K562 (cell line): ENCODE data around the gene VPS26A.
"Not testable (repeated sequence)": the region's sequence is repeated elsewhere in the genome, so short reads cannot be mapped to it uniquely, and the experiment has no call there.

ENCODE experiments used
- ARID2 ChIP-seq: fragments of 450-650 bp; IDR thresholded peaks from 2 replicates; pipeline ENCODE4 v1.6.1; 2017; ENCODE audit warnings: antibody characterized with exemption, mild to moderate bottlenecking
- CHD2 ChIP-seq: IDR thresholded peaks from 2 replicates; pipeline ENCODE4 v1.6.1; 2011; ENCODE audit warnings: low read depth, low read length
- DDX20 ChIP-seq: fragments of 450-650 bp; IDR thresholded peaks from 2 replicates; pipeline ENCODE4 v1.6.1; 2016; ENCODE audit warnings: missing genetic modification characterization, low read depth, mild to moderate bottlenecking, missing compliant biosample characterization, moderate library complexity
- ELF1 ChIP-seq: fragments of 200-800 bp; sonication (Bioruptor generic); IDR thresholded peaks from 2 replicates; pipeline ENCODE4 v1.6.1; 2016; ENCODE audit warnings: missing genetic modification characterization, missing compliant biosample characterization
- L3MBTL2 ChIP-seq: fragments of 450-650 bp; IDR thresholded peaks from 2 replicates; pipeline ENCODE4 v1.6.1; 2016; ENCODE audit warnings: mild to moderate bottlenecking, moderate library complexity
- PHTF2 ChIP-seq: fragments of 250-450 bp; sonication (Bioruptor Pico); IDR thresholded peaks from 2 replicates; pipeline ENCODE4 v1.5.0; 2021; ENCODE audit warnings: mild to moderate bottlenecking
- ZBTB43 ChIP-seq: sonication (generic); formaldehyde crosslinking; IDR thresholded peaks from 2 replicates; pipeline ENCODE4 v1.8.0; 2023; ENCODE audit warnings: mild to moderate bottlenecking, missing genetic modification reagents
- TF ChIP-seq, protein P1 (sequence below), 3 experiments: IDR thresholded peaks in 2 of 3; conservative IDR thresholded peaks in 1 of 3; 2 replicates each; pipeline ENCODE4 v1.5.1; 2011 to 2012; ENCODE audit warnings: low read length in 3 of 3, mild to moderate bottlenecking in 3 of 3, control low read depth in 2 of 3, improper control_type of control experiment in 1 of 3, inconsistent platforms in 1 of 3, low read depth in 1 of 3, mixed read lengths in 1 of 3, moderate library complexity in 1 of 3; ENCODE audit not compliant: insufficient read depth in 2 of 3

DNA sequence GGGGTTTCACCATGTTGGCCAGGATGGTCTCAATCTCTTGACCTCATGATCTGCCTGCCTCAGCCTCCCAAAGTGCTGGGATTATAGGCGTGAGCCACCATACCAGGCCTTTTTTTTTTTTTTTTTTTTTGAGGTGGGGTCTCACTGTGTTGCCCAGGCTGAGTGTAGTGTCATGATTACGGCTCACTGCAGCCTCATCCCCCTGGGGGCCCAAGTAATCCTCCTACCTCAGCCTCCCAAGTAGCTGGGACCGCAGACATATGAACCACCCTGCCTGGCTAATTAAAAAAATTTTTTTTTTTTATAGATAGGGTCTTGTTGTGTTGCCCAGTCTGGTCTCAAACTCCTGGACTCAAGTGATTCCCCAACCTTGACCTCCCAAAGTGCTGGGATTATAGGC is 18.1 kb downstream of the VPS26A start:
- TF ChIP-seq DDX20 (tag); ZBTB43 (CRISPR knock-in tag); PHTF2; ARID2; L3MBTL2; CHD2; ELF1: not testable (repeated sequence)
- TF ChIP-seq, protein P1, sequence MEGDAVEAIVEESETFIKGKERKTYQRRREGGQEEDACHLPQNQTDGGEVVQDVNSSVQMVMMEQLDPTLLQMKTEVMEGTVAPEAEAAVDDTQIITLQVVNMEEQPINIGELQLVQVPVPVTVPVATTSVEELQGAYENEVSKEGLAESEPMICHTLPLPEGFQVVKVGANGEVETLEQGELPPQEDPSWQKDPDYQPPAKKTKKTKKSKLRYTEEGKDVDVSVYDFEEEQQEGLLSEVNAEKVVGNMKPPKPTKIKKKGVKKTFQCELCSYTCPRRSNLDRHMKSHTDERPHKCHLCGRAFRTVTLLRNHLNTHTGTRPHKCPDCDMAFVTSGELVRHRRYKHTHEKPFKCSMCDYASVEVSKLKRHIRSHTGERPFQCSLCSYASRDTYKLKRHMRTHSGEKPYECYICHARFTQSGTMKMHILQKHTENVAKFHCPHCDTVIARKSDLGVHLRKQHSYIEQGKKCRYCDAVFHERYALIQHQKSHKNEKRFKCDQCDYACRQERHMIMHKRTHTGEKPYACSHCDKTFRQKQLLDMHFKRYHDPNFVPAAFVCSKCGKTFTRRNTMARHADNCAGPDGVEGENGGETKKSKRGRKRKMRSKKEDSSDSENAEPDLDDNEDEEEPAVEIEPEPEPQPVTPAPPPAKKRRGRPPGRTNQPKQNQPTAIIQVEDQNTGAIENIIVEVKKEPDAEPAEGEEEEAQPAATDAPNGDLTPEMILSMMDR (IDR thresholded peaks at IDR 0.05 in 2 of 3, conservative IDR thresholded peaks at IDR 0.05 in 1 of 3; ENCODE audit: insufficient read depth in 2 of 3, low read depth in 1 of 3, low read length in 3 of 3) = not testable (repeated sequence)
